ENCODE results near the gene CST3.
A peak's percentile ranks its signal among the peaks of the same experiment; 100 is the strongest.
"Not testable (repeated sequence)": the region's sequence is repeated elsewhere in the genome, so short reads cannot be mapped to it uniquely, and the experiment has no call there.

The CST3 gene

DNA sequence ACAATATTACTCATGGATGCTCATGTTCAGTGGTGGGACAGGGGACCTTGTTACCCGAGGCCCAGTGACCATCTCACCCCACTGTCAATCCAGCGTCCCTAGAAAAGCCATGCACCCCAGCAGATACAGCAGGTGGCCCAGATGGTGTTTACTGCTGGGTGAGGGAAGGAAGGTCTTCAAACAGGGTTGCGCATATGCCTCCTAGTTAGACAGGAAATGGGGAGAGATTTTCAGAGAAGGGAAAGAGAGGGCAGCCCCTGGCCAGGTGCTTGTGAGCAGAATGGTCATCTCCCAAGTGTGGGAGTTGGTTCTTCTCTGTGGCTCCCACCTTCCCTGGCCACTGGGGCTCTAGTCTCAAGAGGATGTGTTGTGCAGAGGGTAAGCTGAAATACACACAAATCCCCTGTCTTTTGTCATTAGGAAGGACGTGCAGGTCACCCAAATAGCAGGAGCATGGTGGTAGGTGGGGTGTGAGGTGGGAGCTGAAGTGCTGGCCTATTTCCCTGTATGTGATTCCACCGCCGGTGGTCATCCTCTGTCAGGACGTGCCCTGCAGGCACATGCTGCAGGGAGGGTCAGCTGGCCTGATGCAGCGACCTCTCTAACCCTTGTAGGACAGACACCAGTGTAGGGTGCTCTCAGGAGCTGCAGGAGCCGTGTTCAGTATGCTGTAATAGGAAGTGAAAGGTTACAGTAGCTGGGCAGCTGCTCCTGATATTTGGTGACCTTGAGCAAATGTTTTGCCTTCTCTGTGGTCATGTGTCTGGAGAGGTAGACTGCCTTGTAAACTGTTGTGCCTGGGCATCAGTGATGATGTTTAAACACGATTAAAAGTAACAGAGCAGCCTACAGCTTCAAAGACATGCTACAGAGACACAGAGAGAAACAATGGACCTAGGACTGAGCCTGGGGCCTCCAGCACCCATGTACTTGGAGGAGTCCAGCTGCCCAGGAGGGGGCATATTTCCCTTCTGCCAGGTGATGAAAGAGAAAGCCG, 3.2 kb upstream of the CST3 start:
- no peak for DNase-seq

DNA sequence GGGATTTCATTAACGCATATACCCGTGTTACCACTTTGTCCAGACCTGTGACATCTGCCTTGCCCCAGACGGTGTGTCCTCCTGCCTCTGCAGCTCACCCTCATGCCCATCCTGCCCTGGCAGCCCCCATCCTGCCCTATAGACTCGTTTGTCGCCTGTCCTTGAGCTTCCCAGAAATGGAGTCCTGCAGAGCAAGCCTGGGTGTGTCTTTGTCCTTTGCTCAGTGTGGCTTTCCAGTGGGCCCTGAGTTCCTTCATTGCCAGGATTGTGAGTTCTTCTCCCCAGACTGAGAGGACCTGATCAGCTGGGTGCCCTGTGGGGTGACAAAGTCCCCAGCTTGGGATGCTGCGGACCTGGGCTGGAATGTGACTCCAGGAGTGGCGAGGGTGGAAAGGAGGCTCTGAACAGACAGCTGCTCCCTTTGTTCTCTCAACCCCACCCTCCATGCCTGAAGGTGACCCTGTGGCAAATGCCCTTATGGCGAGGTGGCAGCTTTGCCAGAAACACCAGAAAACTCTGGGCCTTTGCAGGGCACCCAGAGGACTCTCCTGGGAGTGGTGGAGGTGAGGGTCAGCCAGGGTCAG, 2.4 kb upstream of the CST3 start:
- no peak for DNase-seq

DNA sequence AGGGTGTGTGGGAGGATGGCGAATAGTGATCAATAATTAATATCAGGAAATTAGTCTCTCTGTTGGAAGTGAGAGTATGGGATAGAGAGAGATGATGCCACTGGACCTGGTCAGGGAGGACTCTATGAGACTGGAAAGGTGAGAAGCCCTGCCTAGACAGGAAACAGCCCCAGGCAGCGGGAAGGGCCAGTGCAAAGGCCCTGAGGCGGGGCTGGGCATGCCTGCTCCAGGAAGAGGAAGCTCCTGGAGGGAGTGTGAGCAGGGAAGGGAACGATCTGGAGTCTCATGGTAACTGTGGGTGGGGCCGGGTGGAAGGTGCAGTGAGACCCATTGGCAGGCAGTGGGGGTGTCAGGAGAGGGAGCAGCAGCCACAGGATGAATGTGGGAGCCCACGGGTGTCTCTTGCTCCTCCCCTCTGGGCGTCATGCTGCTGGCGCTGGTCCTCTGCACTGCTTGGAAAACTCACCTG, 1.8 kb upstream of the CST3 start:
- no peak for DNase-seq

DNA sequence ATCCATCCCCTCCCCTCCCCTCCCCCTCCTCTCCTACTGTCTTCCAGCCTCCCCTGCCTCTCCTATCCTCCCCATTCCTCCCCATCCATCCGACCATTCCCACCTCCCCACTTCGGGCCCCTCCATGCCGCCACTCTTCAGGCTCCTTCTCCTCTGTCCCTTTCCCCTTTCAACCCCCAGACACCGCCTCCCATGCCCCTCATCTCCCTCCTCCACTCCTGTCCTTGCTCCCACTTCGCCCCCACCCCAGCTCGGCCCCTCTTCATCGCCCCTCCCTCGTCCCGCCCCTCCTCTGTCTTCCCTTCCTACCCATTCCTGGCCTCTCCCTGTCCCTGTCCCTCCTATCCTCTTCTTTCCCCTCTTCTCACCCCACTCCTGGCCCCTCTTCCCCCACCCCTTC, 554 bp upstream of the CST3 start:
- DNase-seq: no peak

DNA sequence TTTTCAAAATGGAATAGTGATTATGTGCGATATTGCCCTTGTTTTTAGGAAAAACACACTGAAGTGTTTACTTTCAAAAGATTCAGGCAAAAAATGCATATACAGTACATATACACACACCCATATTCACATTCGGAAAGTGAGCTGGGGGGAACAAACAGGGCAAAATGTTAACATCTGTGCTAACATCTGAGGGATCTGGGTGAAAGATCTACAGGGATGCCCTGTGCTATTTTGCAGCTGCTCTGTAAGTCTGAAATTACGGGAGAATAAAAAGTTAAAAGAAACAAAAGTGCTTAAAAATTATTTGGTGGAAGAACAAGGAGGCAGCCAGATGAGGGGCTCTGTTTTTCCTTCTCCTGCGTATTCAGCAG, 860 bp downstream of the CST3 start:
- no peak for DNase-seq

DNA sequence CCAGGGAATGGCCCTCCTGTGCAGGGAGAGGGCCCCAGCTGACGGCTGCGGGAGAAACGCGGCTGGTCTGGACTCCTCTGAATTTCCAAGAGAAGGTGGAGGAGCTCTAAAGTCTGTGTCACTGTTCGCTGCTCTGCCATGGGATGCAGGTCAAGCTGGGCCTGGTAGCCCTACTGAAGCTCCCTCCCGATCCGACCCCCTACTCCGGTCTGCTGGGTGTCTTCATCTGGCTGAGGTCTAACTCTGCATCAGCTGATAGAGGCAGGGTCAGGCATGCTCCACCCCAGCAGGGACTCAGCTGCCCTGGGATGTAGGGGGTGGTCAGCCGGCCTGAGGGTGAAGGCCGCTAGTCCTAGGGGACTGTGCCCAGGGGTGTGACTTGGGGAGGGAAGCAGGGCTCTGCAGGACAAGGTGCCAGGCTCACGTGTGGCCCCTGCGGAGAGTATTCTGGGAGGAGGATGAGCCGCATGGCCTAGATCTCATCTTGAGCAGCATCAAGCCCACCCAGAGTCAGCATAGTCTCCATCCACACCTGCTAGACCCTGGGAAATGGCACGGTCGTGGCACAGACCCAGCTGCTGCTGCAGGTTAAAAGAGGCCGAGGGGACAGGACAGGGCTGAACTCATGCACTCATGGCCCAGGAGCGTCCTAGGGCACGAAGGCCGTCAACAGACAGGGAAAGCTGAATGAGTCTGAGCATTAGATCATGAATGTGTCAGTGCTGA, 1.4 kb downstream of the CST3 start:
- DNase-seq: no peak

DNA sequence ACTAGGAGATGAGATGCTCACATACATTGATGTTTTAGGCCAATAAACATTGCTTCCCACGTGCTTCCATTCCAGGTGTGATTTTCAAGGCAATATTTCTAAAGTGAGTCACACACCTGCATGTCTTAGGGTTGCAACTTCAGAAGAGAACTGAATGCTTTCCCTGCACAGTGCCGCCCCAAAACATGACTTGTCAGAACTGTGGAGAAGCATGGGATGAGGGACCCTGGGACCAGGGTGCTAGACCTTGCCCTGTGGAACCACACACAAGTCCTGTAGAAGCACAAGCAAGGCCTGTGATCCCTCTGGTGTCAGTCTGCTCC, 2.0 kb downstream of the CST3 start:
- not testable (repeated sequence) for DNase-seq

DNA sequence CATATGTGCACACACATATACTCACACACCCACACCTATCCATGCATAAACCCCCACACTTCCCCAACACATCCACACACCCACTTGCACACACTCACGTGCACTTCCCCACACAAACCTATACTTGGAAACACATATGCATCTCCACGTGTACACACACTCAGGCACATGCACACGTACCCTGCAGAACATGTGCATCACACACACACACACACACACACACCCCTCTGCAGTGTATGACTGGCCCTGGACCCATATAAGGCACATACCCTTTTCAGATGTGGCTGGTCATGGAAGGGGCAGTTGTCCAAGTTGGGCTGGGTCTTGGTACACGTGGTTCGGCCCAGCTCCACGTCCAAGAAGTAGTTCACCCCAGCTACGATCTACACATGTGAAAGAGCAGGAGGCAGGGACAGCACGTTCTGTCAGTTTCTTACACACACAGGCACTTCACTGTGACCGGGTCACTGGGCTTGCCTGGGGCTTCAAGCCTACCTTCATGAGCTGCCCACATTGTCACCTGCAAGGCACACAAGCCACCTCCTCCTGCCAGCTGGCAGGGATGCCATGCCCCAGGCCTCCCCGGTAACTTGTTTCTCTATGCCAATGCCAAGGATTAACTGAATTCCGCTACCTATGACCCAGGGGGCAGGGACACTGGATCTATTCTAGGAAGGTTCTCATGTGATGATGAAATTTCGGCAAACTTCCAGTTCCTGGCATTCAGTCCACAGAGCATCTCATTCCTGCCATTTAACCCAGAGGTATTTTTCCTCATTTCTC, 2.6 kb downstream of the CST3 start:
- no peak for DNase-seq

DNA sequence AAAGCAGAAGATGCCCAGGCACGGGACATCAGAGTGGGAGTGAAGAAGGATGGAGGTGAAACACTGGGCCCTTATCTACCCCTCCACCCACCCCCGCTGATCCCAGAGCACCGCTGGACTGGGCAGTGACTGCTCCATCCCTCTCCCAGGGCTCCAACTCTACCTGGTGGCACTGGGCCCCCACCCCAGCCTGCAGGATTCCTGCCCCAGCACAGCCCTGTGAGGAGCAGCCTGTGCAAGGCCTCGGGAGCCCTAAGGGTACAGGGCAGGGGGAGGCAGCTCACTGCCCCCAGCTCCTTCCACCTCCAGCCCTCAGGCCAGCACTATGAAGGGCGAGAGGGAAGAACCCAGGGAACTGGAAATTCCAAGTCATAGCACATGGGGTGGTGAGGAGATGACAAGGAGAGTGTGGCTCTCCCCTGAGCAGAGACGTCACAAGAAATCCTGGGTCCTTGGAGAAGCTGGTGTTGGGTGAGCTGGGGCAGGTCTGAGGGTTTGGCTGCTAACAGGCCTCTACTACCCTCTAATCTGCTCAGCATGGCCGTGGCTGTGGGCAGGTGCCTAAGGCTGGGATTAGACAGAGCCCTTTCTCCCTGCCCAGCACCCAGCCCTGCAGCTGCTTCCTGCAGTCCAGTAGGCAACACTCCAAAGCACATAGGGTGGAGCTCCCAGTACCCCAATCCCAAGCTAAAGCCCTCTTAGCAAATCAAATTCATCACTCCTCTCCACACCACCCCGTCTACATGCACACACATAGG, 3.5 kb downstream of the CST3 start:
- no peak for DNase-seq

DNA sequence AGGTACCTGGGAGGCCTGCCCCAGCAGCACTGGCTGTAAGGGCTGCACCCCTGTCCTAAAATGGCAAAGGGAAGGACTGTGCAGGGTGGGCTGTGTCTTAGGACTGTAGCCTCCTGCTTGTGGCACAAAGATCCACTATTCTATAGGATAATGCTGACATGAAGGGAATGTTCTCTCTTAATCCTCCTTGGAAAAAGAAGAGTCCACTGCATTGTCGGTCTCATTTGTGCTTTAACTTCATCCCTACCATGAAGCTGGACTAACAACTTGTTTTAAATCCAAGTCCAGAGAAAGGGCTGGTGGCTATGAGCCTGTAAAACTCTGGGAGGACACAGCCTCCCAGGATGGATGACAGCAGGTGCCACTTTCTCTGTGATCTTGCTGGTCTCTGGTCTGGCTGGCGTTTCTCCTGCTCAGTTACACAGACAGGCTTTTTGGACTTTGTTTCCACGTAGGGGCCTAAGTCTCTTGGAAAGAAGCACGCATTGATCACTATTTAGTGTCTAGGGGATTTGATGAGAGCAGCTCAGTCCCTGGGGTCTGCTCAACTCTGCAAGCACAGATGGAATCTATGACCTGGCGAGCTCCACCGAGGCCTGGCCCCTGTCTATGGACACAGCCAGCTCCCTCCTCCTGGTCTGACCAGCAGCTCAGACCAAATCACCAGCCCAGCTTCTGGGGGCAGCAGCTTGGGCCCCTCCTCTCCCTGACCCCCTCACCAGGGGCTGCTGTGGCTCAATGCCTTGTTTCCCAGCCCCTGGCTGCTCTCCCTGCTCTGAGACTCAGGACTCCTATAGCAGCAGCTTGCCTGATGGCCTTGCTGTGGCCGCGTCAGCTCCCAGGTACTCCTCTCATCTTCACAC, 4.8 kb downstream of the CST3 start:
- DNase-seq: no peak

DNA sequence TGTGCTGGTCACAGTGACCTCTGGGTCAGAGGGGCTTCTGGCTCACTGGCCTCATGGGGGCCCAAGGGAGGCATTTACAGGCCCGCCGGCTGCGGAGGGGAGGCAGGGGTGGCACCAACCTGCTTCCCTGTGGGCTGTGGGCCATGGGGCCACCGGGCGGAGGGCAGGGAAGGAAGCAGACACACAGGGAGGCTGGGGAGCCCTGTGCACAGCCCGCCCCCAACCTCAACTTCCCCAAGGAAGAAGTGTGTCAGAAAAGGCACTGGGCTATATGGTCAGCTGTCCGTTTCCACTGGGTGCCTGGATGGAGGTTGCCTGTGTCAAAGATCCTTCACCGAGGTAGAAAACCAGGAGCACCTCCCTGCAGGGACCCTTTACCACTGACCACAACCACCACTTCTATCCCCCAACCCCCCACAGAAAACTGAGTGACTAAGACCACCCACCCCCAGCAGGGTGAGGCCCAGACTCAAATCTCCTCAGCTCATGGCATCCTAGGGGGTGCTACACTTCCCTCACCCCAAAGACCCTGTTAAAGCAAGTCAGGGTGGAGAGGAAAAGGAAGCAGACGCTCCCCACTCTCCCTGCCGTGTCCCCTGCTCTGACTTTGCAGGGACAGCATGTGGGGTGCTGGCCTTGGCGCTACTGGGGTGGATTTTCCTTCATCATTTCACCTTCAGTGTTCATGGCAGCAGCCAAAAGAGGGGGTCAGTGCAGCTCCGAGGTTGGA, 5.6 kb downstream of the CST3 start:
- DNase-seq: peak; percentile 42

DNA sequence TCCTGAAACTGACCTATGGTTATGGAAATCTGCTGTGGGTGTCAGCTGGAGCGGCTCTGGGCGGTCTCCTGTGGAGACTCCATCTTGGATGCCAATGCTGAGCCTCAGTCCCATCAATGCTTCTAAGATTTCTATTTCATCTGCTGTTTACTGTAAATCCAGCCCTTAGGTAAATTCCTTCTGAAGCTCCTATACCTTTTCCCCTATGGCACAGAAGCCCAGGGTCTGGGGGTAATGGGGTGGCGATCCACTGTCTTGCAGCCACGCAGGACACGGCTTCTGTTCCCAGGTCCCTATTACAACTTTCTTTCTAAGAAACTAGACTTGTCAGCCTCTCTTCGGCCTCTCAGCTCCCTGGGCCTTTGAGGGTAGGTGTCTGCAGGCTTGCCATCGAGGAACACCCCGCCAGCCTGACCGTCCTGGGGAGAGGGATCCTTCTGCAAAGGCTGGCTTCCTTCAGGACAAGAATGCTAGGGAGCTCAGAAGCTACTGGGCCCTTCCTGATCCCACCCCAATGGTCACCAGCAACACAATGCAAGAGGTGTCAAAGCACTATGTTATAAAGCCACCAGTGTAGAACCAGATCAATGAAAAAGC, 6.4 kb downstream of the CST3 start:
- no peak for DNase-seq

DNA sequence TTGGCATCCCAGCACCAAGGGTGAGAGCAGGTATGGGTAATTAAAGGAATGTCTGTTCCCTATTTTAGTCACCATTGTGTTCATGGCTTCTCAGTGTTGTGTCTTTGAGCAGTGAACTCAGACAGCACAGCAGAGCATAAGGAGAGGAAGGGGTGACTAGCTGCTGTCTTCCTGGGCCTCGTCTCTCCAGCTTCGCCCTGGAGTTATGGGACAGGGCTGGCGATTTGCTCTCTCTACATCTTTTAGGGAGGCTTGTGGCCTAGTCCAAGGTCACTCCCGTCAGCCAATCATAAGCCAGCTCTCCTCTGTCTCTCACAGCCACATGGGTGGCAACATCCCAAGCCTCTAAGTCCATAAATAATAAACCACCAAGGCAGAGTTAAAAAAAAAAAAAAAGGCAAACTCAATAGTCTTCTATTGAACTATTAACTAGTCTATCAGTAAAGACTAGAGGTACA, 7.3 kb downstream of the CST3 start:
- DNase-seq: no peak

DNA sequence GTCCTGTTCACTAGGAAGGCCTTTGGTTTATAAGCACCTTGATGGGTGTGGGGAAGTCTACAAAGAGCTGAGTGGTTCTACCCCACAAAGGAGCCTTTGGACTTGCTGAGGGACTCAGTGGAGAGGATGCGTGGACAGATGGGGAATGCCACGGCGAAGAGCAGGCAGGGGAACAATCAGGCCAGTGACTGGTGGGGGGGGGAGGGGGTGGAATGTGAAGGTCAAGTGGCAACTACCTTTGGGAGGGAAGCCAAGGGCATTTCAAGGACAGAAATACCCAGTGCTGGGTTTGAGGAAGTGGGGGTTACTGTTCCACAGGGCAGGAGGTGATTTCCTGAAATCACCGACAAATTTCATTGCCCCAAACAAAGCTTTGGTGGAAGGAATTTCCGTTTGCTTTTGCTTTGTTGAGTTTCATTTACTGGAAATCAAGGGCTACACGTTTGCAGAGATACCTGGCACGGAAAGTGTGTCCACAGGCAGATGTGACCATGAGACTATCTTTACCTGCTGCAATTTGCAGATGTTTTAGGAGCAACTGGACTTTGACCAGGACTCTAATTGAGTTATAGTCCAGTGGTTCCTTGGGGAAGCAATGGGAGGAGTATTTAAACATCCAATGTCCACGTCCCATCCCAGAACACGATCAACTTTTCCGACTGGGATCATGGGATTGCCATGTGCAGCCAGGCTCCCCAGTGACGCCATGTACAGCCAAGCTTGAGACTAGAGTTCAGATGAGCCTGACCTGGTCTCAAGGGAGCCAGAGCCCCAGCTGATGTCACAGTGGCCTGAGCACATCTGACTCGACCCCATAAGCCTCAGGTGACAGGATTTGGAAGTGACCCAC, 8.0 kb downstream of the CST3 start:
- DNase-seq: no peak

DNA sequence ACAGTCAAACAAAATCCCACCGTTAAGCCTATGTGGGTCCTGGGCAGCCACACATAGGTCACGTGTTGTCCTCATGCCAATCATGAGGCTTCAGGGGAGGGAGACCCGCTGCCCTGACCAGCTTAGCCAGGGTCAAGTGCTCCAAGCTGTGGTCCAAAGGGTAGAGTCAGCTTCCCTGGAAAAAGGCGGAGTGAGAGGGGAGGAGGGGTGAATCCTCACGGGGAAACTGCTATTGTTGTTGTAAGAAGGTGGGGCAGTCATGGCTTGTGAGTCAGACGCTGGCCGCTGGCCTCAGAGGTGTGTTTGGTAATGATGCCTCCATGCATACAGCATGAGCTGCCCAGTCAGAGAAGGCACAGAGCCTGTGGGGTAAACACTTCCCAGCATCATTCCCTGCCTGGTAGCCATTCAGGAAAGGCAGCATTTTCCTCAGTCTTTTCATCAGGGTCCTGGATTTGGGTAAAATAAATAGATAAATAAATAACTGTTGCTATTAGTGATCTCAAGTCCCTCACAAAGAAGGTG, 8.7 kb downstream of the CST3 start:
- DNase-seq: no peak

DNA sequence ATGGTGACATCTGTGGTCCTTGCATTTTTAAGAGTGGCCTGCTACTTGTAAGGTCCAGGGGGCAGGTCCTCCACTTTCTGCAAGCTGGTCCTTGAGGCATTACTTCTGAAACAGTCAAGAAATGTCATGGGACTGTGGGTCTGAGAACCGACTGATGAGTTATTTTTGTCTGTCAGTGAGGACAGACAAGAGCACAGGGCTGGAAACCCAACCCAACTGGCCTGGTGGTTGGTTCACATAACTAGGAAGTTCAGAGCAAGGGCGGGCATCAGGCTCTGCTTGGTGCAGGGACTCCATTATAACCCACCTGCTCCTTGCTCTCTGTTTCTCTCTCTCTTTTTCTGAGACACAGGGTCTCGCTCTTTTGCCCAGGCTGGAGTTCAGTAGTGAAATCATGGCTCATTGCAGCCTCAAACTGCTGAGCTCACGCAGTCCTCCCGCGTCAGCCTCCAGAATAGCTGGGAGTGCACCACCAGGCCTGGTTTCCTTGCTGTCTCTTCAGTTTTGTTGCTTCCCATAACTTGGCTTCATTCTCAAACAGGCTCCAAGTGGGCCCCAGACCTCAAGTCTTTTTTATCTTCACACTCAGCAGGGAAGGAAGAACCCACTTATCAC, 9.2 kb downstream of the CST3 start:
- no peak for DNase-seq

DNA sequence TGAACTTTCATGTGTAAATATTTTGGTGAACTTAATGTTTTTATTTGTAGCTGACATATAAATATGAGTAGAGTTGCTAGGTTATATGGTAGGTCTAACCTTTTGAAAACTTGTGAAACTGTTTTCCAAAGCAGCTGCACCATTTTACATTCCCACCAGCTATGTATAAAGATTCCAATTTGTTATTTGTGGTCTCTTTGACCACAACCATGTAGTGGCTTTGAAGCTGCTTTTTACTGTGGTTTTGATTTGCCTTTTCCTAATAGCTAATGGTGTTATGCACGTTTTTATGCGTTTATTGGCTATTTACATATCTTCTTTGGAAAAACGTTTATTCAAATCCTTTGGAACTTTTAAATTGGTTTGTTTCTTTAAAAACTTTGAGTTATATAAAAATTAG, 10.3 kb downstream of the CST3 start:
- no peak for DNase-seq

DNA sequence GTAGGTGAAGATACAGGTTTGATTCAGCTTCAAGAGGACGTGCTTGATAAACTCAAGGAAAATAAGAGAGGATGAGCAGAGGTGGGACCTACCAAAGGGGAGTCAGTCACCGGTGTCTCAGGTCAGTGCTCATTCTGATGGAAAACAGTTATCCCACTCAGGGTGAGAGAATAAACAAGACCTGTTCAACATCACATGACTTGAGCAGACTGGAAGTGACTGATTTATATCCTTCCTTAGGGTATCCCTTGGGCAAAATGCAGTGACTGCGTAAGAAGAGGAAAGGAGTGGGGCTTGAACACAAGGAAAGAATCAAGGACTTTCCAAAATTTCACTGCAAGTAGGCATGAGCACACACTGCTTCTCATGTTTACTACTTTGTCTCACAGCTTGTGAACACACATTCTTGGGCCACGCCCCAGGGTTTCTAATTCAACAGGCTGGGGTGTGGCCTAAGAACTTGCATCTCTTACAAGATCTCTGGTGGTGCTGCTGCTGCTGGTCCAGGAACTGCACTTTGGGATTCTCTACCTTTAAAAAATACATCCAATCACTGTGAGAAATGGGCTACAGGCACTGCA, 11.6 kb downstream of the CST3 start:
- DNase-seq: no peak
